ENCODE measurements around the gene GLMN. TPM values are rescaled to one million over a fixed set of nuclear protein-coding genes. Genes with fewer than 3 reads are reported as not detected.

The GLMN gene
- total RNA-seq, 4 donors from 2014 or later: 4.6 to 9.3 (median 5.1) TPM

- TF ChIP-seq POLR2A (IDR thresholded peaks at IDR 0.05) (no peak), CTCF (IDR thresholded peaks at IDR 0.05) (no peak)
- intact Hi-C loops (cut with DNase I; ENCODE audit: low total_unique reads): no loop called here
- no peak for DNase-seq (ENCODE audit: low spot score in 2 of 2)
- no peak overlapping the region for H3K4me3 ChIP-seq (ENCODE audit: low read depth, poor library complexity, severe bottlenecking)
Measured at GRCh38 chr1:92203105-92203504, 95.7 kb downstream of the GLMN start.

- intact Hi-C loops (cut with DNase I; ENCODE audit: low total_unique reads): no loop called here
- WGBS, 2 donors: 80 to 81% methylated on average over 5 of the region's 5 CpGs
- DNase-seq (ENCODE audit: low spot score in 2 of 2): no peak
- TF ChIP-seq CTCF (IDR thresholded peaks at IDR 0.05) (no peak), POLR2A (IDR thresholded peaks at IDR 0.05) (no peak)
- no peak overlapping the region for H3K4me3 ChIP-seq (ENCODE audit: low read depth, poor library complexity, severe bottlenecking)
Measured at GRCh38 chr1:92201973-92202372, 96.8 kb downstream of the GLMN start.

Other genes with a start within 250 kb of the GLMN start
- gene SETSIP, start 223.6 kb downstream of the GLMN start, total RNA-seq: not detected
- 1 to 10 TPM; 1.3 to 5.0 (median 2.8) TPM for gene BTBD8, start 218.6 kb downstream of the GLMN start, total RNA-seq
- gene C1orf146, start 81.1 kb downstream of the GLMN start, total RNA-seq: not detected
- gene RPAP2, start 72 bp upstream of the GLMN start, total RNA-seq: 10 to 100 TPM in 1 of 4 donors, 1 to 10 TPM in 3; 9.0 to 14.5 (median 9.3) TPM
- under 1 TPM in 3 of 4 donors, not detected in 1; 0.27 to 0.91 (median 0.36) TPM for gene GFI1, start 187.9 kb upstream of the GLMN start, total RNA-seq